Esophagus muscularis mucosa (tissue), 4 donors: ENCODE results near the gene DGKK.

Experiments used
- CTCF ChIP-seq, 3 experiments: fragments of 200-600 bp in 2 of 3; fragments of 450-650 bp in 1 of 3; sonication (generic) in 2 of 3; IDR thresholded peaks; one replicate each; pipeline ENCODE4 v1.5.1; 2017 to 2019; ENCODE audit warnings: antibody characterized with exemption in 3 of 3, mild to moderate bottlenecking in 2 of 3, moderate library complexity in 1 of 3
- EP300 ChIP-seq: sonication (generic); formaldehyde crosslinking; IDR thresholded peaks from one replicate; pipeline ENCODE4 v1.6.1; 2017; ENCODE audit warnings: antibody characterized with exemption
- POLR2A ChIP-seq: fragments of 450-650 bp; IDR thresholded peaks from one replicate; pipeline ENCODE4 v1.6.1; 2017; ENCODE audit warnings: antibody characterized with exemption, moderate library complexity, mild to moderate bottlenecking, low read depth
- POLR2AphosphoS5 ChIP-seq, 2 donors: sonication (generic); formaldehyde crosslinking; IDR thresholded peaks; one replicate each; pipeline ENCODE4 v1.6.1; 2017; ENCODE audit warnings: antibody characterized with exemption in 2 of 2

DNA sequence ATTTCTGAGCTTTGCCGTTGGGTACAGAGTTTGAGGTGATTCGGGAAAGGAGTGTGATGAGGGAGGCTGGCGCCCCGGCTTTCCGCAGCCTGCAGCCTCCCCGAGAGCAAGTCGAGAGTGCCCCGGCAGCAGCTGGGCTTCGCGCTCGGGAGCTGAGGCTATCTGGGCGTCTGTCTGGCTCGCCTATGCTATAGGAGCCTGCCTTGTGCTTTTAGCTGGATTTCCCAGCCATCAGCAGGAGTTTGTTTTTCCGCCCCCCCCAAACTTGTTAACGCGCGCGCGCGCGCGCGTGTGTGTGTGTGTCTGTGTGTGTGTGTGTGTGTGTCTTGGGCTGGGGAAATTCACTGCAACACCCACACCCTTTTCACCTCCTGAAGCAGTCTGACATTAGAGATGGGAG is 765 bp upstream of the DGKK start:
- no peak for TF ChIP-seq CTCF (IDR thresholded peaks at IDR 0.05)
- no peak for TF ChIP-seq POLR2A
- TF ChIP-seq POLR2AphosphoS5 (IDR thresholded peaks at IDR 0.05), result no peak
- TF ChIP-seq EP300, result no peak
